ENCODE data around the gene ADCK1.

GRCh38 chr14:77812028-77812427, 12.1 kb downstream of the ADCK1 start:
- TF ChIP-seq CTCF (conservative IDR thresholded peaks at IDR 0.05; ENCODE audit: low read depth, low read length) (no peak), EZH2phosphoT487 (IDR thresholded peaks at IDR 0.05; ENCODE audit: borderline replicate concordance, low read length) (no peak), EZH2 (IDR thresholded peaks at IDR 0.05; ENCODE audit: low read length, unreplicated experiment) (no peak)
